GM23248 (cell line): ENCODE data around the gene CACNB3.

Experiments used
- EZH2 ChIP-seq: fragments of 200-600 bp; sonication (generic); IDR thresholded peaks from 2 replicates; pipeline ENCODE4 v1.6.1; 2018; ENCODE audit warnings: antibody characterized with exemption, mild to moderate bottlenecking; ENCODE audit not compliant: insufficient read depth, poor library complexity, severe bottlenecking
- EZH2phosphoT487 ChIP-seq: fragments of 200-600 bp; sonication (generic); IDR thresholded peaks from 2 replicates; pipeline ENCODE4 v1.6.1; 2018; ENCODE audit warnings: antibody characterized with exemption, moderate library complexity, mild to moderate bottlenecking, low read depth; ENCODE audit not compliant: insufficient read depth

DNA sequence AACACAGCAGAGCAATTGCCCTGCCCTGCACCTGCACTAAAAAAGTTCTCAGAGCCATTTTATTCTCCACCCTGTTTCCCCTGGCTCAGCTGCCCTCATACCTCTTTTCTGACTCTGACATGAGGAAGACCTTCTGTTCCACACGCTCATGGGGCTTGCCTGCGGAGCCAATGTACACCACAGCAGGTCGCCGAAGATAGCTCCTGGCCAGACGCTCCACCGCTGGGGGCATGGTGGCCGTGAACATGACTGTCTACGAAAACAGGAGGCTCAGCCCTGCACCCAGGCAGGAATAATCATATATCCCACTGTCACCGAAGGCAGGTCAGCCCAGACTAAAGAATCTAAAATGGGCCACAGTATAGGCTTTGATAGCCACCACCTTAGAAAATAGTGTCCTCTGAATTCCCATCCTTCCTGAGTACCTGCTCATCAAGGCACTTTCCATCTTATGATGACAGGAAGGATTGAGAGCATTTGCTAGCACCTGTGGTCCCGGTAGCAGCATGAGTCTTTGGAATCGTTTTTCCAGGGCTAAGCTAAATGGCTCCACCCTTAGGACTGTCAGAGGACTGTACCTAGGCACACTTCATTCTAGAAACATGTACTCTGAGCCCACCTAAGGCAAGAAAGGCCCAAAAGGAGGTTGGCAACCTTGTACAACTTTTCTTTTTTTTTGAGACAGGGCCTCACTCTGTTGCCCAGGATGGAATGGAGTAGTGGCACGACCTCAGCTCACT, 14.2 kb downstream of the CACNB3 start:
- no peak for TF ChIP-seq EZH2
- no peak for TF ChIP-seq EZH2phosphoT487
